GM13977 (cell line): Measurements from ENCODE around the gene RNF26.

Experiments used
- DNase-seq: peaks from one replicate; pipeline ENCODE4 v3.0.0; 2012; ENCODE audit warnings: low spot score
- in situ Hi-C: fragments of 300-500 bp; cut with MboI; formaldehyde crosslinking; loops from one replicate; pipeline ENCODE4 v1.12.0; 2022; ENCODE audit warnings: low sequenced_read_pairs, low pct_unique_long_range_greater_than_20kb, mixed read lengths, inconsistent platforms; ENCODE audit not compliant: unreplicated experiment
- TF ChIP-seq, protein P1 (sequence below): IDR thresholded peaks from 2 replicates; pipeline ENCODE4 v1.5.1; 2012; ENCODE audit warnings: mild to moderate bottlenecking, control low read depth; ENCODE audit not compliant: insufficient read depth; ENCODE audit errors: extremely low read depth, missing control alignments

Gene RNF26

DNA sequence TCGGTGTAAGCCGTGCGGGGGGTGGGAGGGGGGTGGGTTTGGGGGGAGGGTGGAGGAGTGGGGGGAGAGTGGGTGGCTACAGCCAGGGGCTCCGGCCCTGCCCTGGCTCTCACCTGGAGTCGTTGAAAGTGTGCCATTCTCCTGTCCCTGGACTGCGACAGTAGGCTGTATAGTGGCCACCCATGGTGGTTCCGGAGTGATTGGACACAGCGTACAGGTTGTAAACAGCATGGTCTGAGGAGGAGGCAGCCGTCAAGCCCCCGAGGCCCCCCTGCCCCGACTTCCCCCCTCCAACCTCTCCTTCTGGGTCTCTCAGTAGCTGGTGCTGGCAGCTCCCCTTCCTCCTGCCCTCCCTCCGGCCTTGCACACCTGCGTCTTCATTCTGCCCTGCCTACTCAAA lies 22.7 kb downstream of the RNF26 start:
- no peak for DNase-seq
- in situ Hi-C loops = loop anchor here (10.0 kb wide), 1 partner anchor 118 kb away; no protein-coding TSS in a partner anchor
- TF ChIP-seq, protein P1, sequence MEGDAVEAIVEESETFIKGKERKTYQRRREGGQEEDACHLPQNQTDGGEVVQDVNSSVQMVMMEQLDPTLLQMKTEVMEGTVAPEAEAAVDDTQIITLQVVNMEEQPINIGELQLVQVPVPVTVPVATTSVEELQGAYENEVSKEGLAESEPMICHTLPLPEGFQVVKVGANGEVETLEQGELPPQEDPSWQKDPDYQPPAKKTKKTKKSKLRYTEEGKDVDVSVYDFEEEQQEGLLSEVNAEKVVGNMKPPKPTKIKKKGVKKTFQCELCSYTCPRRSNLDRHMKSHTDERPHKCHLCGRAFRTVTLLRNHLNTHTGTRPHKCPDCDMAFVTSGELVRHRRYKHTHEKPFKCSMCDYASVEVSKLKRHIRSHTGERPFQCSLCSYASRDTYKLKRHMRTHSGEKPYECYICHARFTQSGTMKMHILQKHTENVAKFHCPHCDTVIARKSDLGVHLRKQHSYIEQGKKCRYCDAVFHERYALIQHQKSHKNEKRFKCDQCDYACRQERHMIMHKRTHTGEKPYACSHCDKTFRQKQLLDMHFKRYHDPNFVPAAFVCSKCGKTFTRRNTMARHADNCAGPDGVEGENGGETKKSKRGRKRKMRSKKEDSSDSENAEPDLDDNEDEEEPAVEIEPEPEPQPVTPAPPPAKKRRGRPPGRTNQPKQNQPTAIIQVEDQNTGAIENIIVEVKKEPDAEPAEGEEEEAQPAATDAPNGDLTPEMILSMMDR = no peak

DNA sequence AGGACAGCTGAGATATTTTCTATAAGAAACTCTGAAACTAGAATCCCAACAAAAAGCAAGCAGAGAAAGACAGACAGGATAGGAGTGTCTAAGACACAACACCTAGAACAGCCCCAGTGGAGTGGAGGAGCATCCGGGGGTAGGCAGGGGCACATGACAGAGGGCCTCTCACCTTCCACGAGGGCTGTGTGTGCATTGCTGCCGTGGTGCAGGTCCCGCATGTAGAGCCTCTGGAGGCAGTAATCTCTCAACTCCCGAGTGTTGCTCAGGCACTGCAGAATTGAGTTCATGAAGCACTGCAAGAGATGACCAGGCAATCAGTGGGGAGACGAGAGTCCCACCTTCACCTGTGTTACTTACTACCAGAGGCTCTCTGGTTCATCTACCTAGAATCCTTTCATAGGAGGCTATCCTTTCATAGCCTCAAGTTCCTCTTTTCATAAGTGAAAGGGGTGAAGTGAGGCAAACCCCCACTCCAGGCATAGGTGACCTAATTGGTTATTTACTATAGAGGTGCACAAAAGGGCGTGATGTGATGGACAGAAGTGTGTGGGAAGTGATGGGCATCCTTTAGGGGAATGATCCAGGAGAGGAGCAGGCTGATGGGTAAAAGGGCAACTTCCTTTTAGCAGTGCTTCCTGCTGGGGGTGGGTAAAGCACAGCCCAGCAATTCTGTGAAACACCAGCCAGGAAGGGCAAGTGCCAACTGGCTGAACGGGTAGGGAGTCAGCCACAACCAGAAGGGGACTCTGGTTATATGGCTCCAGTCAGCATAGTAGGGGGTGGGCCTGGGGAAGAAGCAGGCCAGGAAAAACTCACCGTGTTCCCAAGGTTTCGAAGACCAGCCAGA lies 25.3 kb downstream of the RNF26 start:
- no peak for DNase-seq
- in situ Hi-C loops = loop anchor here (10.0 kb wide), 1 partner anchor 115 kb away; no protein-coding TSS in a partner anchor
- TF ChIP-seq, protein P1 = no peak

DNA sequence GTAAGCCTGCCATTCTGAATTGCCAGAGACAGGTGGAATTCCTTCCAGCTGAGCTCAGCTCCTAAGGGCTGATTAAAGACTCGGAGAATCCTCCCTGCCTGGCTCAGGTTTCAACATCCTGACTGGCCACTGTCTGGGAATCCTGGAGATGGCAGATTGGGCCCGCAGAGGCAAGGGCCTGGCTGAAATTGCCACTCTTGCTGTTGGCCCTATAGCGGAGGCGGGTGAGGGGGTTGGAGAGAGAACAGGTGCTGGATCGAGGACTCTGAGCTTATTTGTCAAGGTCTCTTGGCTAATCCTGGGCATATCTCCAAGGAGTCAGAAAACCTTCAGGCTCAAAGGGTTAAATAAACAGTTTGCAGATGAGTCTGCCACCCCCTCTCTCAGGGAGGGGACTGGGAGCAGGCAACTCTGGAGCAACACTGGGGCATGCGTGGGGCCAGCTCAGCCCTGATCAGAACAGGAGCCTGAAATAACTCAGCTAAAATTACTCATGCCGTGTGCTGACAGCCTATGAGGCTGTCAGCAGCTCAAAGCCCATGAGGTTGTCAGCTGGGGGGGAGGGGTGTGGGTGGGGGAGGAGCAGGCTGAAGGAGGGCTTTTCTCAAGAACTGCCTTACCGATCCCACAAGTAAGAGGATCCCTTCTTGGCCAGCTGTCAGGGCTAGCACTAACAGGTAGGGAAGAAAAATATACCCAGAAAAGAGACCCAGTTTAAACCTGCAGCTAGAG lies 26.9 kb downstream of the RNF26 start:
- in situ Hi-C loops = no loop called here
- TF ChIP-seq, protein P1 = no peak
- DNase-seq = peak; percentile 59

DNA sequence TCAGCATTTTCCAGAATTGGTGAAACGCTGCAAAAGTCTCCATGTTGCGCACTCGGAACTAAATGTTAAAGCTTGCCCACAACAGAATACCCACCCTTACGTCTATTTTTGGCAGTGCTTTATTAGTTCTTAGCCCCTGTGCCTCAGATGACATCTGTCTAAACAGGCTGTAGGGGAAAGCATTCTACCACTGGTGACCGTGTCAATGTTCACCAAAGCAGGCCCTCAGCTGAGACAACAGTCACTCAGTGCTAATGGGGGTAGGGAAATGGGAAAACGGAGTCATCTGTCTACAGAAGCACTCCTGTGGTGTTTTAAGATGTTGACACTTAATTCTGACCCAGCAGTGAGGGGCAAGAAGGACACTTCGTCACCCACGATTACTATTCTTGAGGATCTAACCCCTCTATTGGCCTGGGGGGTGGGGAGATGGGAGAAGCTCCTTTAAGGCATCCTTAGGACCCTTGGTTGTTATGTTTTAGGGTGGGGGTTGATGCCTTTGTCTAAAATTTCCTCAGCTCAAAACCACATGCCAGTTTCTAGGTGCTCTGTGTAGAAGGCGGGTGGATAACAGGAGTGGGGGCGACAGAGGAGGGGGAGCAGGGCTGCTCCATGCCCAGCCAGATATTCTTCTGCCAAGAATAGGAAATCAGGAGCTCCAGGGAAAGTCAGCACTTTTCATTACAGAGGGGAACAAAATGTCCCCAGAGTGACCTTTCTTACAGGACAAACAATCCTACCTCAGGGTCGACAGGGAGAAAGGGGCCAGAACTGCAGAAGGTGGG lies 27.8 kb downstream of the RNF26 start:
- no peak for DNase-seq
- TF ChIP-seq, protein P1 = no peak
- in situ Hi-C loops = no loop called here

DNA sequence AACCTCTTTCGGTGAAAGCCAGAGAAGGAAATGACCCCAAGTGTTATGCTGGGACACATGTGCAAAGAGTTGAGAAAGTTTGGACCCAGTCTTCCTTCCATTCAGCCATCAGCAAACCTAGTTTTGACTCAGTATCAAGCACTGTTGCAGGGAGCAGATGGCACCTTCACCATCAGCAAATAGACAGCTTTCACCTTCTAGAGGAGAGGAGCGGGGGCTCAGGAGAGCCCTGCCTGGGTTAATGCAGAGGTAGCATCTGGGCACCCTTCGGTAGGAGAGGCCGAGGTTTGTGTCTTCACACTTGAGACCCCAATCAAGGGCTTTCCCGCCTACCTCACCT lies 28.4 kb downstream of the RNF26 start:
- DNase-seq = no peak
- TF ChIP-seq, protein P1 = no peak
- in situ Hi-C loops = no loop called here
